PC-3 (cell line): ENCODE measurements around the gene CIB4. TPM values are rescaled to one million over a fixed set of nuclear protein-coding genes. Genes with fewer than 3 reads are reported as not detected.

Experiments
- ATAC-seq: fragments of 200-7000 bp; cut with Tn5 transposase; 2 replicates; pipeline ENCODE4 v1.9.1; 2020; ENCODE audit warnings: mild to moderate bottlenecking, moderate library complexity
- BruUV-seq: library from RNA; stranded (reverse); fragments of 400-500 nt; replicated peaks from 2 replicates; lab custom pipeline; 2021; lab: Mats Ljungman, UMichigan
- CTCF ChIA-PET: fragments of 300-600 bp; sonication (Branson Sonifier 250); formaldehyde crosslinking; loops from one replicate; lab custom pipeline; 2022; ENCODE audit warnings: antibody characterized with exemption; lab: Charles Lee
- POLR2A ChIA-PET: fragments of 300-600 bp; sonication (Branson Sonifier 250); formaldehyde crosslinking; loops from one replicate; lab custom pipeline; 2022; ENCODE audit warnings: antibody characterized with exemption; ENCODE audit not compliant: unreplicated experiment; lab: Charles Lee
- DNase-seq: peaks from one replicate; pipeline ENCODE4 v3.0.0-alpha.2; 2015
- H2AFZ ChIP-seq: fragments of 300-600 bp; sonication (generic); 2 replicates; pipeline ENCODE4 v1.6.0; 2016; ENCODE audit warnings: antibody characterized with exemption, low read length
- H3F3A ChIP-seq: fragments of 300-600 bp; sonication (generic); one replicate; pipeline ENCODE4 v1.6.0; 2017; ENCODE audit warnings: antibody characterized with exemption, low read length, control low read depth, mild to moderate bottlenecking; ENCODE audit not compliant: unreplicated experiment
- H3K27ac ChIP-seq: fragments of 300-600 bp; sonication (generic); 2 replicates; pipeline ENCODE4 v1.5.1; 2016; ENCODE audit warnings: mild to moderate bottlenecking, low read length
- H3K27me3 ChIP-seq: fragments of 300-600 bp; sonication (generic); 2 replicates; pipeline ENCODE4 v1.6.1; 2016; ENCODE audit warnings: low read length, mixed read lengths
- H3K36me3 ChIP-seq: fragments of 300-600 bp; sonication (generic); 2 replicates; pipeline ENCODE4 v1.6.1; 2016; ENCODE audit warnings: low read depth, mixed run types, low read length, mixed read lengths
- H3K4me1 ChIP-seq: fragments of 300-600 bp; sonication (generic); 2 replicates; pipeline ENCODE4 v1.5.1; 2016; ENCODE audit warnings: low read length; ENCODE audit not compliant: insufficient read depth
- H3K4me2 ChIP-seq: fragments of 300-600 bp; sonication (generic); 2 replicates; pipeline ENCODE4 v1.6.0; 2016; ENCODE audit warnings: low read length
- H3K4me3 ChIP-seq: fragments of 300-600 bp; sonication (generic); 2 replicates; pipeline ENCODE4 v1.5.1; 2016; ENCODE audit warnings: mild to moderate bottlenecking, low read length, mixed read lengths
- H3K79me2 ChIP-seq: fragments of 300-600 bp; sonication (generic); 2 replicates; pipeline ENCODE4 v1.6.1; 2017; ENCODE audit warnings: low read length, mixed read lengths
- H3K9ac ChIP-seq: fragments of 300-600 bp; sonication (generic); 2 replicates; pipeline ENCODE4 v1.6.0; 2016; ENCODE audit warnings: mild to moderate bottlenecking, low read length
- H3K9me2 ChIP-seq: fragments of 300-600 bp; sonication (generic); replicated peaks from 2 replicates; pipeline ENCODE4 v1.6.1; 2016; ENCODE audit warnings: mixed run types, low read length, mixed read lengths
- H3K9me3 ChIP-seq: fragments of 300-600 bp; sonication (generic); 2 replicates; pipeline ENCODE4 v1.6.1; 2016; ENCODE audit warnings: low read length, mixed read lengths
- H4K20me1 ChIP-seq: fragments of 300-600 bp; sonication (generic); 2 replicates; pipeline ENCODE4 v1.6.1; 2016; ENCODE audit warnings: low read length, mixed read lengths
- CTCF ChIP-seq: fragments of 300-600 bp; sonication (generic); conservative IDR thresholded peaks from 2 replicates; pipeline ENCODE4 v1.5.1; 2017; ENCODE audit warnings: antibody characterized with exemption, low read depth, mild to moderate bottlenecking, low read length
- EZH2 ChIP-seq: fragments of 300-600 bp; sonication (generic); IDR thresholded peaks from one replicate; pipeline ENCODE4 v1.6.1; 2017; ENCODE audit warnings: antibody characterized with exemption, mild to moderate bottlenecking, low read length; ENCODE audit not compliant: unreplicated experiment
- EZH2phosphoT487 ChIP-seq: fragments of 300-600 bp; sonication (generic); IDR thresholded peaks from 2 replicates; pipeline ENCODE4 v1.6.1; 2018; ENCODE audit warnings: mild to moderate bottlenecking, antibody characterized with exemption, low read length, borderline replicate concordance
- intact Hi-C: fragments of 100-400 bp; cut with micrococcal nuclease; formaldehyde crosslinking; loops from 2 replicates; pipeline ENCODE4 v1.9.0; 2023
- total RNA-seq: library from RNA; depleted of rRNA; stranded (reverse); fragments of >200 nt; gene quantifications from 2 replicates; pipeline ENCODE4 v1.2.3, GENCODE V29; 2014

Gene CIB4
- total RNA-seq, 1 experiment from 2014 or later, result not detected

- CTCF ChIA-PET, result no interaction called here
- H2AFZ ChIP-seq, result no peak overlapping the region
- no TSS peak for BruUV-seq
These were observed 17.3 kb downstream of the CIB4 start for GRCh38 chr2:26623541-26624495.

GRCh38 chr2:26621469-26622199 lies 19.5 kb downstream of the CIB4 start:
- TF ChIP-seq CTCF (no peak), EZH2phosphoT487 (no peak), EZH2 (no peak)
- Histone ChIP-seq H3K79me2 (no peaks in the 10 kb centered on the region), H3F3A (no peaks in the 10 kb centered on the region), H3K9me2 (no peaks in the 10 kb centered on the region), H3K9me3 (no peaks in the 10 kb centered on the region), H4K20me1 (no peaks in the 10 kb centered on the region), H3K4me2 (no peak overlapping the region), H3K4me3 (no peak overlapping the region), H2AFZ (no peak overlapping the region), H3K27ac (no peak overlapping the region), H3K36me3 (no peaks in the 10 kb centered on the region), H3K4me1 (no peaks in the 10 kb centered on the region), H3K27me3 (no peaks in the 10 kb centered on the region), H3K9ac (no peak overlapping the region)
- ChIA-PET POLR2A (no interaction called here), CTCF (no interaction called here)
- BruUV-seq, result no TSS peak
- DNase-seq (peak; percentile 58), ATAC-seq (peak; percentile 69)
- intact Hi-C loops, result no loop called here

More at GRCh38 chr2:26623541-26624495, 17.3 kb downstream of the CIB4 start:
- TF ChIP-seq EZH2phosphoT487 (no peak), CTCF (no peak), EZH2 (no peak)
- no peaks in the 10 kb centered on the region for H3K9me3 ChIP-seq
- H3F3A ChIP-seq, result no peaks in the 10 kb centered on the region
- no peak overlapping the region for H3K27ac ChIP-seq
- intact Hi-C loops, result no loop called here
- H3K36me3 ChIP-seq, result no peaks in the 10 kb centered on the region
- ATAC-seq, result no peak
- no peaks in the 10 kb centered on the region for H3K9me2 ChIP-seq
- H3K4me2 ChIP-seq, result no peak overlapping the region
- no peak overlapping the region for H3K4me3 ChIP-seq
- no peaks in the 10 kb centered on the region for H4K20me1 ChIP-seq
- no peaks in the 10 kb centered on the region for H3K4me1 ChIP-seq
- no peaks in the 10 kb centered on the region for H3K27me3 ChIP-seq
- POLR2A ChIA-PET, result no interaction called here
- no peaks in the 10 kb centered on the region for H3K79me2 ChIP-seq
- DNase-seq, result no peak
- no peak overlapping the region for H3K9ac ChIP-seq
